ENCODE results near the gene MYLK.

The MYLK gene

GRCh38 chr3:123877965-123878364 lies 6.2 kb downstream of the MYLK start:
- no peak for DNase-seq (ENCODE audit: low spot score)

DNA sequence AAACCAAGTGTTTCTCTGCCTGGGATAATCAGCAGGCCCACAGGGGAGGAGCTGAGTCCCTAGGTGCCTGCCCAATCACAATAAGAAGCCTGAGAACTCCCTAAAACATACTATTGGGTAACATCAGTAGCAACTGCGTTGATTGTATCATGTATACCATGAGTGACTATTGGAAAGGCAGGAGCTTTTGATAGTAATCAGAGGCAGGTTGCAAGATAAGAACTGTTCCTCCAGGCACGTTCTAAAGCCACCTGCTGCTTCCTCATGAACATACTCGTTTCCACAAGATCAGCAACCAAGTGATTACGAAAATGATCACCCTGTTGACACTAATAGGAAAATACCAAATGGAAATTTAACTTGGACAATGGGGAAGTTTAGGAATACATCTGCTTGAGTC lies 6.7 kb downstream of the MYLK start:
- DNase-seq (ENCODE audit: low spot score): no peak

DNA sequence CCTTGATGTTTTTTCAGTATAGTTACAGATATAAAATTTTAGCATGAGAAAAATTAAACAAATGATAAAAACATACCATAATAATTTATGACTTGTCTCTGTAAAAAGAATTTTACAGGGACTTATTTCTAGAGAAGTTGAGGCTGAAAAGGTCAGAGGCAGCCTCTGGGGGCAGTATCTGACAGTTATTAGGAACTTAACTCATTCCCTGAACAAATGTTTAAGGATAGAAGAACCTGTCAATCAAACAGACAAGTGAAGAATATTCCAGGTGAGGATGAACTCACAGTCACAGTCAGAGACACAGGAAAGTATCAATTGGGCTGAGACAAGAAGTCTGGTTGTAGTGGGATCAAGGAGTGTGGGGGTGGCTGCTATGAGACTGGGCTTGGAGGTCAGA lies 7.3 kb downstream of the MYLK start:
- DNase-seq (ENCODE audit: low spot score): no peak

DNA sequence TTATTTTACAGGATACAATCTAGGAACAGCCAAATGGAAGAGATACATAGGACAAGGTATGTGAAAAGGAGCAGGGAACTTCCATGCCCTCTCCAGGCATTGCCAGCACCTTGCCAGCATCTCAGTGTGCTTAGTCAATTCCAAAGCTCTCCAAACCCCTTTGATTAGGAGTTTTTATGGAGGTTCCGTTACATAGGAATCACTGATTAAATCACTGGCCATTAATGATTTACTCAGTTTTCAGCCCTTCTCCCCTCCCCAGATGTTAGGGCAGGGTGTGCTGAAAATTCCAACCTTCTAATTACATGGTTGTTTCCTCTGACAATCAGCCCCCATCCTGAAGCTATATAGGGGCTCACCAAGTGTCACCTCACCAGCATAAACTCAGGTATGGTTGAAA lies 11.5 kb downstream of the MYLK start:
- DNase-seq (ENCODE audit: low spot score): no peak

DNA sequence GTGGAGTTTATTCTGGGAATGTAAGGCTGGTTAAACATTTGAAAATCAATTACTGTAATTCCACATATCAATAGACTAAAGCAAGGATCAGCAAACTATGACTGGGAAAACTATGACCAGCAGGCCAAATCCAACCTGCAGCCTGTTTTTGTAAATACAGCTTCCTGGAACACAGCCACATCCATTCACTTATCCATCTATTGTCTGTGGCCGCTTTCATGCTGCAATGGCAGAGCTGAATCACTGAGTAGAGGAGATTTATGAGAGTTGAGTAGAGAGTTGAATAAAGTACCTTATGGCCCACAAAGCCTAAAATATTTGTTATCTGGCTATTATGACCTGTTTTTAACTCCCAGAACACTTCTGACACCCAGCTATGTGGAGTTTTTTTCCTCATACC lies 12.2 kb downstream of the MYLK start:
- no peak for DNase-seq (ENCODE audit: low spot score)

DNA sequence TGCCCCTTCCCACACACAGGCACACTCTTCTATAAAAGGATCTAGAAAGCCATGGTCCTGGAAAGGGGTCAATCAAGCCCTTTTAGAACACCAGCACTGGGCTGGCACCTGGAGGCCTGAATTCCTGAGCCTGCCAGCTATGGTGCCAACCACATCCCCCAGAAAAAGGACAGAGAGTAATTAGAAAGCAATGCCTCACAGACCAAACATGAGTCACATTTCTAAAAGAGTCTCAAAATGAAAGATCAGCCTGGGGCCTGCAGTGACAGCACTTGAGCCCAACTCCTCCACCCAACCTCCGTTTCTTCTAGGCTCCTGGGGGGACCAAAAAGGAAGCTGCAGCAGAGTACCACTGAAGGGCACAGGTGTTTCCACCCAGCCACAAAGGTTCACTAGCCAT lies 14.1 kb downstream of the MYLK start:
- no peak for DNase-seq (ENCODE audit: low spot score)

DNA sequence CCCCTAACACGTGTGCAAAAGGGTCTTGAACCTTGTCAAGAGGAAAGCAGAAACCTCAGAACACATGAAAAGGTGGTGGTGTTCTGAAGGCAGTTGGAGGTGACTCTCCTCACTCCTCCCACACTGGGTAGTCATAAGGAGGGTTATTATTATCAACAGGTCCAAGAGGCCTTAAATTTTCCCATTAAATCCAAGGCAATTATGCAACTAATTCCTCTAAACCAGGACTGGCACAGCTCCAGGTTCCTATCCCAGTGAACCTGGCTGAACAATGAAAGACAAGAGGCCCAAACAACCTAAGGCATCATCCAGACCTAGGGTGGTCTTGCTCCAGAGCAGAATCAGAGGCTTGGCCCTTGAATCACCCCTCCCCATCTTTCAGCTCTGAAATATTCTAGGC lies 15.0 kb downstream of the MYLK start:
- no peak for DNase-seq (ENCODE audit: low spot score)

GRCh38 chr3:123864706-123865105 lies 19.4 kb downstream of the MYLK start:
- no peak for DNase-seq (ENCODE audit: low spot score)

DNA sequence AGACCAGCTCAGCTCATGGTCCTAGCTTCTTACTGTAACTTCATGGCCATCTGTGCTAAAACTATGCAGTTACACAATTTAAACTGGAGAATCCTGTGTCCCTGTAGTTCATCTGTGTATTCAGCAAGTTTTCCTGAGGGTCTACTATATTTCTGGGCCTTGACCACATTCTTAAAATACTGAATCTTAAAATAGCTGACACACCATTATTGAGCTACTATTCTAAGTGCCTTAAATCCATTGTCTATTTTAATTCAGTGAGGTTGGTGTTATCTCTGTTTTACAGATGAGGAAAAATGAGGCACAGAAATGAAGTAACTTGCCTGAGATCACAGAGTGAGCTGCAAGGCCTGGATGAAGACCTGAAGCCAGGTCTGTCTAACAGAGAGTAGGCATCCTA lies 22.0 kb downstream of the MYLK start:
- DNase-seq (ENCODE audit: low spot score): no peak

GRCh38 chr3:123861081-123861836 lies 22.9 kb downstream of the MYLK start:
- no peak for DNase-seq (ENCODE audit: low spot score)

- DNase-seq (ENCODE audit: low spot score): no peak
Observed at GRCh38 chr3:123859177-123859576, 25.0 kb downstream of the MYLK start.

GRCh38 chr3:123854905-123855304 lies 29.2 kb downstream of the MYLK start:
- DNase-seq (ENCODE audit: low spot score): no peak

GRCh38 chr3:123853686-123854372 lies 30.3 kb downstream of the MYLK start:
- DNase-seq (ENCODE audit: low spot score): no peak

DNA sequence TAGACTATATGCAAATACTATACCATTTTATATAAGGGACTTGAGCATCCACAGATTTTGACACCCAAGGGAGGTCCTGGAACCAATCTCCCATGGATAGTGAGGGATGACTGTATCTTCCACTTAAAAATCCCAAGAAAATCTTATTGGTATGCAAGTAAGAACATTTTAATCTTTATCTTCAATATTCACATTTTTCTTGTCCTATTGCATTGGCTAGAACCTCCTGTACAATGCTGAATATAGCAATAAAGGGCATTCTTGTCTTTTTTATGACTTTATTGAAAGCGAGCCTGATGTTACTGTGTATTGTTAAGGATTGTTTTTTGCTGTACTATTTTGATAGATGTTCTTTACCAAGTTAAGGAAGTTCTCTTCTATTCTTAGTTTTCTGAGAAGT lies 36.9 kb downstream of the MYLK start:
- DNase-seq (ENCODE audit: low spot score): no peak

GRCh38 chr3:123843668-123844067 lies 40.5 kb downstream of the MYLK start:
- DNase-seq (ENCODE audit: low spot score): no peak

- no peak for DNase-seq (ENCODE audit: low spot score)
Observed at GRCh38 chr3:123842711-123843110, 41.4 kb downstream of the MYLK start.

DNA sequence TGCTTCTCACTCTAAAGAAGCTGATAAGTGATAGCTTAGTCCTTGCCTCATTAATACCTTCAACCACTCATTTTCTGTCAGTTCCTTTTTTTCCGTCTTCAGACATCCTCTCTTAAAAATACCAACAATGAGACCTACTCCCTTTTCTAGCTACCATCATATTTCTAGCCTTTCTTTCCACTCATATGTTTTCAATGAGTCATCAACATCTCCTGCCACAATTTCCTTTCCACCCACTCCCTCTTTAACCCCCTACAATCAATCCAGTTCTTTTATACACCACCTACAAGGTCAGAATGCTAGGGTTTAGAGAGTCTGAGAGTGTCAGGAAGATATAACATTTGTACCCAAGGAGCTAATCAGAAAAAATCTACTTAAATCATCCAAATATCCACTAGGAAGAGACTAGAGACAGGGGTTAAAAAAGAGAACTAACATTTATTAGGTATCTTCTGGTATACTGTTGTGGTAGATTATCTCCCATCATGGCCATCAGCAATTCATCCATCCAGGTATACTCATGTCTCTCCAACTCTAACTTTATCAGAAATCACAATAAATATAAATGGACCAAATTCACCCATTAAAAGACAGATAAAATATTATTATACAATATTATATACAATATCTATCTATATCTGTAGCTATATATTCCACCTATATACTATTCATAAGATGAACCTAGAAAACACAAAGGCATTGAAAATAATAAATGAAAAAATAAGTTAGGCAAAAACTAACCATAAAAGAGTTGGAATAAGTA lies 42.5 kb downstream of the MYLK start:
- no peak for DNase-seq (ENCODE audit: low spot score)

GRCh38 chr3:123840961-123841360 lies 43.2 kb downstream of the MYLK start:
- no peak for DNase-seq (ENCODE audit: low spot score)

DNA sequence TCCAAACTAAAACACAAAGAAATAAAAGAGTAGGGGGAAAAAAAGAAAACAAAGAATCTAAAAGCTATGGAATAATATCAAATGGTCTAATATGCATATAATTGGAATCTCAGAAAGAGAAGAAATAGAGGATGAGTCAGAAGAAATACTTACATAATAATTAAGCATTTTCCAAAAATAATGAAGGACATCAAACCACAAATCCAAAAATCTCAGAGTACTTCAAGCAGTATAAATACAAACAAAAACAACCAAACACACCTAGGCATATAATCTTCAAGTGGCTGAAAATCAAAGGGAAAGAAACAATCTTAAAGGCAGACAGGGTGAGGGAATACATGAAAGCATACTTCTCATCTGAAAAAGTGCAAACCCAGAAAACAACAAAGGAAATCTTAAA lies 46.3 kb downstream of the MYLK start:
- DNase-seq (ENCODE audit: low spot score): no peak

GRCh38 chr3:123834631-123835030 lies 49.5 kb downstream of the MYLK start:
- DNase-seq (ENCODE audit: low spot score): no peak

- no peak for DNase-seq (ENCODE audit: low spot score)
Observed at GRCh38 chr3:123833398-123833785, 50.7 kb downstream of the MYLK start.

DNA sequence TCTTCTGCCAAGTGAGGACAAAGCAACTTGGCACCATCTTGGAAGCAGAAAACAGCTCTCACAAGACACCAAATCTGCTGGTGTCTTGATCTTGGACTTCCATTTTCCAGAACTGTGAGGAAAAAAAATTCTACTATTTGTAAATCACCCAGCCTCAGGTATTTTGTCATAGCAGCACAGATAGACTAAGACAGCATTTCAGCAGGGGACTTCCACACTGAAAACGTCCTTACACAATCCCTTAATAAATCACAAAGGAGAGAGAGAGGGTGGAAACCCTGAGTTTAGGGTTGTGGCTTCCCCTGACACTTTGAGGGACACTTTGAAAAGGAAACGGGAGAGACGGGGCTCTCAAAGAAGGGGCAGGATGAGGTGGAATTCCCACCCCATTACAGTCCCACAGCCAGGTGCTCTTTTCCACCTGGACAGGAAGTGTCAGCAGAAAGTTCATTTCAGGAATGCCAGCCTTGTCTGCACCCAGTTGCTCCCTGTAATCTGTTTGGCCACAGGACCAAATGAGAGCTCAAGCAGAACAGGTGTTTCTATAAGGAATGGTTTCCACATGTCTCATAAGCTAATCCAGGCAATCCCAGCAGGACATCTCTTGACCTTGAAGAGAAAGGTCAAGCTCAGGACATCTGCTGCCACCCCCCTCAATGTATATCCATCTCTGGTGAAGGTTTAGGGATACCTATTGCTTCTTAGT lies 51.3 kb downstream of the MYLK start:
- no peak for DNase-seq (ENCODE audit: low spot score)

GRCh38 chr3:123831420-123831819 lies 52.7 kb downstream of the MYLK start:
- no peak for DNase-seq (ENCODE audit: low spot score)

All from D341Med (cell line).